Mammary epithelial cell (primary cell): Measurements from ENCODE around the gene PRSS21.

ENCODE experiments used
- EZH2 ChIP-seq: IDR thresholded peaks from 2 replicates; pipeline ENCODE4 v1.6.1; 2012; ENCODE audit warnings: low read length, inconsistent platforms, borderline replicate concordance
- TF ChIP-seq, protein P1 (sequence below), 2 donors: IDR thresholded peaks in 1 of 2; conservative IDR thresholded peaks in 1 of 2; 2 replicates each; pipeline ENCODE4 v1.5.1; 2011 to 2012; ENCODE audit warnings: inconsistent platforms in 2 of 2, low read length in 2 of 2, mild to moderate bottlenecking in 2 of 2, control low read depth in 1 of 2, low read depth in 1 of 2; ENCODE audit not compliant: insufficient read depth in 1 of 2; ENCODE audit errors: extremely low read depth in 1 of 2

DNA sequence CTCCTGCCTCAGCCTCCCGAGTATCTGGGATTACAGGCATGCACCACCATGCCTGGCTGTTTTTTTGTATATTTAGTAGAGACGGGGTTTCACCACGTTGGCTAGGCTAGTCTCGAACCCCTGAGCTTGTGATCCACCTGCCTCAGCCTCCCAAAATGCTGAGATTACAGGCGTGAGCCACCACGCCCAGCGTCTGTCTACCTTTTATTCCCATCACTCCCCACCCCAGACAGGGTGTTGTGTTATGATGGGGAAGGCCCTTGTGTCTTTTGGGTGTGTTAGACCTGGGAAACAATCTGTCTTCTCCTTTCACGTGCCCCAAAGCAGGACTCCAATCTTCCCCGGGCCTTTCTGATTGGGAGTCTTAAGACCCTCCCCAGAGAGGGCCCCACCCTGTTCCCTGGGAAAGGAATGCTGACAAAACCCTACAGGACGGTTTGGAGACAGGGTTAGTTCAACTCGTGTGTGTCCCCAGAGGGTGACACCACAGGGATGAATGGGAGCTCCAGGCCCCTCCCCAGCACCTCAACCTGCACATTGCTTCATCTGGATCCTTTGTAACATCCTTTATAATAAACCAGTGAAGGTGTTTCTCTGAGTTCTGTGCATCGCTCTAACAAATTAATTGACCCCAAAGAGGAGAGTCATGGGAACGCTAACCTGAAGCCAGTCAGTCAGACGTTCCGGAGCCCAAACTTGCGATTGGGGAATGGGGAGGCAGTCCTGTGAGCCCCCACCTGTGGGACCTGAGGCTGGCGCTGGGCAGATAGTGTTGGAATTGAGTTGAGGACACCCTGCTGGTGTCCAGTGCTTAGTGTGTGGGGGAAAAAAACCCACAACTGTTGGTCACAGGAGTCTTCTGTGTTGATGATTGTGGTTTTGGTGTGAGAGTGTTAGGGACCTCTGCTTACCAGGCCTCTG lies 36.8 kb upstream of the PRSS21 start:
- TF ChIP-seq, protein P1, sequence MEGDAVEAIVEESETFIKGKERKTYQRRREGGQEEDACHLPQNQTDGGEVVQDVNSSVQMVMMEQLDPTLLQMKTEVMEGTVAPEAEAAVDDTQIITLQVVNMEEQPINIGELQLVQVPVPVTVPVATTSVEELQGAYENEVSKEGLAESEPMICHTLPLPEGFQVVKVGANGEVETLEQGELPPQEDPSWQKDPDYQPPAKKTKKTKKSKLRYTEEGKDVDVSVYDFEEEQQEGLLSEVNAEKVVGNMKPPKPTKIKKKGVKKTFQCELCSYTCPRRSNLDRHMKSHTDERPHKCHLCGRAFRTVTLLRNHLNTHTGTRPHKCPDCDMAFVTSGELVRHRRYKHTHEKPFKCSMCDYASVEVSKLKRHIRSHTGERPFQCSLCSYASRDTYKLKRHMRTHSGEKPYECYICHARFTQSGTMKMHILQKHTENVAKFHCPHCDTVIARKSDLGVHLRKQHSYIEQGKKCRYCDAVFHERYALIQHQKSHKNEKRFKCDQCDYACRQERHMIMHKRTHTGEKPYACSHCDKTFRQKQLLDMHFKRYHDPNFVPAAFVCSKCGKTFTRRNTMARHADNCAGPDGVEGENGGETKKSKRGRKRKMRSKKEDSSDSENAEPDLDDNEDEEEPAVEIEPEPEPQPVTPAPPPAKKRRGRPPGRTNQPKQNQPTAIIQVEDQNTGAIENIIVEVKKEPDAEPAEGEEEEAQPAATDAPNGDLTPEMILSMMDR (conservative IDR thresholded peaks at IDR 0.05 in 1 of 2, IDR thresholded peaks at IDR 0.05 in 1 of 2; ENCODE audit: extremely low read depth in 1 of 2, insufficient read depth in 1 of 2, low read depth in 1 of 2, low read length in 2 of 2), result no peak
- TF ChIP-seq EZH2, result no peak
